H1 (cell line): ENCODE measurements around the gene RPE. TPM values are rescaled to one million over a fixed set of nuclear protein-coding genes. Genes with fewer than 3 reads are reported as not detected.

Source experiments
- CTCF ChIA-PET: fragments of 300-600 bp; sonication (Branson Sonifier 250); formaldehyde crosslinking; loops from one replicate; lab custom pipeline; 2021; ENCODE audit not compliant: partially characterized antibody; lab: Charles Lee
- POLR2A ChIA-PET: fragments of 300-600 bp; sonication (Branson Sonifier 250); formaldehyde crosslinking; loops from one replicate; lab custom pipeline; 2021; ENCODE audit warnings: inconsistent platforms; ENCODE audit not compliant: partially characterized antibody; lab: Charles Lee
- DNase-seq, 2 experiments: peaks; one replicate each; pipeline versions ENCODE4 v3.0.0 to v3.0.0-alpha.2; 2010 to 2022; ENCODE audit warnings: low spot score in 2 of 2, low read depth in 1 of 2, mixed read lengths in 1 of 2
- FAIRE-seq: peaks from 2 replicates; lab custom pipeline; 2011; peaks lifted over from hg19 to GRCh38; lab: Jason Lieb, UNC
- H2AFZ ChIP-seq: 2 replicates; pipeline ENCODE4 v1.8.1; 2012; ENCODE audit warnings: low read length, inconsistent platforms
- H2AK5ac ChIP-seq: 2 replicates; pipeline ENCODE4 v1.6.1; 2013; ENCODE audit warnings: low read depth, low read length
- H2BK120ac ChIP-seq: replicated peaks from 2 replicates; pipeline ENCODE3; 2013; ENCODE audit warnings: low read depth, low read length, inconsistent platforms
- H2BK12ac ChIP-seq: 2 replicates; pipeline ENCODE4 v1.6.1; 2013; ENCODE audit warnings: low read depth, low read length
- H2BK15ac ChIP-seq: 2 replicates; pipeline ENCODE4 v1.6.1; 2013; ENCODE audit warnings: low read length
- H2BK20ac ChIP-seq: 2 replicates; pipeline ENCODE4 v1.6.1; 2013; ENCODE audit warnings: low read length
- H2BK5ac ChIP-seq: 2 replicates; pipeline ENCODE4 v1.6.1; 2013; ENCODE audit warnings: low read depth, low read length
- H3K14ac ChIP-seq: 2 replicates; pipeline ENCODE4 v1.6.1; 2013; ENCODE audit warnings: inconsistent platforms; ENCODE audit not compliant: insufficient read length
- H3K18ac ChIP-seq: 2 replicates; pipeline ENCODE4 v1.6.1; 2013; ENCODE audit warnings: low read length; ENCODE audit errors: extremely low read depth
- H3K23ac ChIP-seq: 2 replicates; pipeline ENCODE4 v1.6.1; 2013; ENCODE audit warnings: inconsistent platforms; ENCODE audit not compliant: insufficient read length
- H3K23me2 ChIP-seq: 2 replicates; pipeline ENCODE4 v1.6.1; 2013; ENCODE audit warnings: low read depth, low read length
- H3K27ac ChIP-seq: 2 replicates; pipeline ENCODE4 v1.6.1; 2011; ENCODE audit warnings: low read depth, low read length, inconsistent platforms
- H3K27me3 ChIP-seq, 4 experiments: replicated peaks in 1 of 4; 1 replicate in 1 of 4; 2 replicates in 3 of 4; pipeline versions ENCODE4 v1.6.1 to v1.8.1; 2011 to 2013; ENCODE audit warnings: low read length in 3 of 4, mild to moderate bottlenecking in 3 of 4, inconsistent platforms in 2 of 4, mixed read lengths in 2 of 4, moderate library complexity in 1 of 4; ENCODE audit not compliant: control insufficient read depth in 3 of 4, insufficient read depth in 3 of 4; ENCODE audit errors: extremely low read depth in 1 of 4
- H3K36me3 ChIP-seq, 4 experiments: 2 replicates each; pipeline versions ENCODE4 v1.6.1 to v1.8.1; 2011 to 2013; ENCODE audit warnings: mild to moderate bottlenecking in 4 of 4, low read length in 3 of 4, moderate library complexity in 2 of 4, control low read depth in 1 of 4, inconsistent platforms in 1 of 4; ENCODE audit not compliant: insufficient read depth in 4 of 4, control insufficient read depth in 2 of 4
- H3K4ac ChIP-seq: replicated peaks from 2 replicates; pipeline ENCODE3; 2013; ENCODE audit warnings: low read length, low read depth, mixed read lengths, inconsistent platforms; ENCODE audit not compliant: insufficient read length
- H3K4me1 ChIP-seq, 4 experiments: replicated peaks in 1 of 4; 1 replicate in 1 of 4; 2 replicates in 3 of 4; pipeline versions ENCODE4 v1.6.1 to v1.8.1; 2011 to 2013; ENCODE audit warnings: low read length in 3 of 4, inconsistent platforms in 2 of 4, mixed read lengths in 1 of 4; ENCODE audit not compliant: insufficient read depth in 4 of 4, control insufficient read depth in 3 of 4
- H3K4me2 ChIP-seq, 2 experiments: 2 replicates each; pipeline versions ENCODE4 v1.6.1 to v1.8.1; 2011 to 2013; ENCODE audit warnings: low read depth in 2 of 2, low read length in 2 of 2, control low read depth in 1 of 2, inconsistent platforms in 1 of 2, mild to moderate bottlenecking in 1 of 2; ENCODE audit not compliant: insufficient read depth in 1 of 2
- H3K4me3 ChIP-seq, 4 experiments: fragments of 200-600, 300-600 bp in 1 of 4; sonication (generic), shearing (Covaris generic), sonication (Bioruptor Twin) in 1 of 4; 2 replicates each; pipeline versions ENCODE4 v1.5.1 to v1.8.1; 2011 to 2016; ENCODE audit warnings: low read length in 4 of 4, low read depth in 3 of 4, control low read depth in 2 of 4, inconsistent platforms in 2 of 4, mild to moderate bottlenecking in 2 of 4, mixed read lengths in 1 of 4, moderate library complexity in 1 of 4; ENCODE audit not compliant: insufficient read depth in 2 of 4; ENCODE audit errors: extremely low read depth in 1 of 4
- H3K56ac ChIP-seq: replicated peaks from 2 replicates; pipeline ENCODE3; 2013; ENCODE audit warnings: low read depth, mild to moderate bottlenecking, mixed read lengths, low read length, inconsistent platforms; ENCODE audit not compliant: insufficient read length
- H3K79me1 ChIP-seq: 2 replicates; pipeline ENCODE4 v1.6.1; 2013; ENCODE audit warnings: low read depth, low read length, control low read depth
- H3K79me2 ChIP-seq, 2 experiments: 2 replicates each; pipeline versions ENCODE4 v1.6.1 to v1.8.1; 2012 to 2013; ENCODE audit warnings: low read length in 2 of 2, mild to moderate bottlenecking in 2 of 2, inconsistent platforms in 1 of 2; ENCODE audit not compliant: insufficient read depth in 2 of 2, control insufficient read depth in 1 of 2
- H3K9ac ChIP-seq, 4 experiments: replicated peaks in 1 of 4; 1 replicate in 1 of 4; 2 replicates in 3 of 4; pipeline versions ENCODE4 v1.6.1 to v1.8.1; 2011 to 2013; ENCODE audit warnings: low read depth in 3 of 4, low read length in 3 of 4, control low read depth in 2 of 4, mild to moderate bottlenecking in 2 of 4, moderate library complexity in 2 of 4, inconsistent platforms in 1 of 4; ENCODE audit errors: extremely low read depth in 1 of 4
- H3K9me3 ChIP-seq, 2 experiments: 2 replicates each; pipeline versions ENCODE4 v1.6.1 to v1.8.1; 2012 to 2013; ENCODE audit warnings: mild to moderate bottlenecking in 2 of 2, moderate library complexity in 2 of 2, control low read depth in 1 of 2, inconsistent platforms in 1 of 2, low read depth in 1 of 2, low read length in 1 of 2, mixed read lengths in 1 of 2; ENCODE audit not compliant: insufficient read depth in 2 of 2
- H4K20me1 ChIP-seq, 2 experiments: replicated peaks in 1 of 2; 2 replicates each; pipeline versions ENCODE3 to v1.8.1; 2011 to 2013; ENCODE audit warnings: inconsistent platforms in 2 of 2, low read length in 2 of 2, mild to moderate bottlenecking in 1 of 2; ENCODE audit not compliant: insufficient read depth in 2 of 2, control insufficient read depth in 1 of 2
- H4K5ac ChIP-seq: 2 replicates; pipeline ENCODE4 v1.6.1; 2013; ENCODE audit warnings: low read length, low read depth, mixed read lengths, inconsistent platforms; ENCODE audit not compliant: insufficient read length
- H4K8ac ChIP-seq: 2 replicates; pipeline ENCODE4 v1.8.0; 2013; ENCODE audit warnings: mild to moderate bottlenecking, moderate library complexity, low read length, inconsistent platforms; ENCODE audit not compliant: insufficient read depth; ENCODE audit errors: extremely low read depth
- H4K91ac ChIP-seq: replicated peaks from 2 replicates; pipeline ENCODE3; 2013; ENCODE audit warnings: low read length, mixed read lengths, inconsistent platforms; ENCODE audit not compliant: insufficient read length
- ASH2L ChIP-seq: fragments of 200-600, 300-600 bp; sonication (generic); IDR thresholded peaks from one replicate; pipeline ENCODE4 v1.7.1; 2017; ENCODE audit warnings: low read length
- GABPA ChIP-seq: IDR thresholded peaks from 2 replicates; pipeline ENCODE4 v1.6.1; 2011; ENCODE audit warnings: mild to moderate bottlenecking, low read length, moderate library complexity, borderline replicate concordance; ENCODE audit not compliant: insufficient read depth
- NANOG ChIP-seq: IDR thresholded peaks from 2 replicates; pipeline ENCODE4 v1.6.1; 2011; ENCODE audit warnings: low read length, low read depth, mild to moderate bottlenecking, inconsistent platforms; ENCODE audit not compliant: insufficient read depth, poor library complexity, severe bottlenecking
- PHF8 ChIP-seq: fragments of 200-600 bp; sonication (generic); conservative IDR thresholded peaks from 2 replicates; pipeline ENCODE4 v1.7.1; 2012; ENCODE audit warnings: low read depth, mild to moderate bottlenecking, inconsistent platforms, low read length, moderate library complexity
- RAD21 ChIP-seq, 2 experiments: IDR thresholded peaks in 1 of 2; conservative IDR thresholded peaks in 1 of 2; 2 replicates each; pipeline ENCODE4 v1.6.1; 2011; ENCODE audit warnings: low read depth in 2 of 2, low read length in 2 of 2, improper control_type of control experiment in 1 of 2, inconsistent platforms in 1 of 2, mild to moderate bottlenecking in 1 of 2, moderate library complexity in 1 of 2
- RNF2 ChIP-seq: fragments of 200-900, 300-1000 bp; sonication (generic); IDR thresholded peaks from 2 replicates; pipeline ENCODE4 v1.7.1; 2016; ENCODE audit warnings: borderline replicate concordance, low read depth, mild to moderate bottlenecking, antibody characterized with exemption, low read length; ENCODE audit not compliant: poor library complexity, severe bottlenecking; ENCODE audit errors: missing control alignments
- SAP30 ChIP-seq: fragments of 300-600 bp; sonication (generic); IDR thresholded peaks from 2 replicates; pipeline ENCODE4 v1.7.1; 2012; ENCODE audit warnings: low read length, moderate library complexity, mild to moderate bottlenecking, inconsistent platforms; ENCODE audit not compliant: insufficient read depth, insufficient replicate concordance
- SIX5 ChIP-seq: IDR thresholded peaks from 2 replicates; pipeline ENCODE4 v1.6.1; 2011; ENCODE audit warnings: mild to moderate bottlenecking, low read depth, low read length
- TAF1 ChIP-seq: IDR thresholded peaks from 2 replicates; pipeline ENCODE4 v1.6.1; 2011; ENCODE audit warnings: mild to moderate bottlenecking, low read depth, low read length
- WGBS, 2 experiments: shearing (Covaris generic) in 1 of 2; methylation state at CpG; one replicate each; pipeline versions ENCODE4 v1.1.6 to v1.1.7; 2013 to 2015; ENCODE audit warnings: low lambda C conversion rate in 2 of 2, mixed read lengths in 2 of 2, inconsistent platforms in 1 of 2, low coverage in 1 of 2, missing lambda C conversion rate in 1 of 2; ENCODE audit not compliant: insufficient replicate concordance in 2 of 2, insufficient coverage in 1 of 2, insufficient read length in 1 of 2; ENCODE audit errors: extremely low coverage in 1 of 2, missing lambda C conversion rate in 1 of 2; 5-methylcytosine and 5-hydroxymethylcytosine counted together
- polyA plus RNA-seq, 7 experiments: library from polyadenylated mRNA; depleted of rRNA in 3 of 7; stranded (reverse) in 5 of 7; unstranded in 2 of 7; fragments of >200 nt in 5 of 7; fragments of 200-250 nt in 2 of 7; gene quantifications; 1 replicate in 5 of 7; 2 replicates in 1 of 7; 4 replicates in 1 of 7; pipeline versions ENCODE4 v1.2.1 to v1.2.3, GENCODE V29; 2011 to 2013; ENCODE audit warnings: missing spikeins in 2 of 7, mixed read lengths in 2 of 7
- total RNA-seq: library from RNA; stranded (reverse); fragmentation: NEBNext Ultra II Directional; extraction: Animal tissue kit (Norgen Biotek cat#: 25700); gene quantifications from 2 replicates; pipeline ENCODE4 v1.2.1, GENCODE V29; 2021

RPE gene
- total and polyA plus RNA-seq, 2 of the 8 experiments (the other 6 are each of a cell fraction or from before 2014, with no cell fraction given), result 77.8 to 102 TPM

GRCh38 chr2:210050885-210051284 is 48.4 kb downstream of the RPE start:
- H2AFZ ChIP-seq, result no peak overlapping the region
- no peak for FAIRE-seq
- no peak for TF ChIP-seq ASH2L
- no peak for TF ChIP-seq SIX5
- no peak for TF ChIP-seq SAP30
- TF ChIP-seq RNF2, result no peak
- TF ChIP-seq PHF8, result no peak
- TF ChIP-seq TAF1, result no peak
- TF ChIP-seq RAD21 (IDR thresholded peaks at IDR 0.05 in 1 of 2, conservative IDR thresholded peaks at IDR 0.05 in 1 of 2; ENCODE audit: low read depth in 2 of 2, low read length in 2 of 2), result no peak
- no peak for TF ChIP-seq NANOG
- TF ChIP-seq GABPA, result no peak

More at GRCh38 chr2:210050885-210051284, 48.4 kb downstream of the RPE start:
- Histone ChIP-seq H4K91ac (no peak overlapping the region), H4K8ac (no peak overlapping the region), H3K4me2 (no peak overlapping the region), H3K23me2 (peaks cover 1% of the 10 kb centered on the region; the same call in 1 of the 2 replicates), H3K23ac (no peak overlapping the region), H3K79me1 (no peaks in the 10 kb centered on the region), H3K4ac (no peak overlapping the region), H3K27ac (no peak overlapping the region), H3K4me3 (no peak overlapping the region), H2BK20ac (no peak overlapping the region), H3K36me3 (peaks cover 0 to 10% (median 0%) of the 10 kb centered on the region in 4 experiments; a peak in 2 of 8 replicates), H3K4me1 (no peaks in the 10 kb centered on the region; a peak in 1 of 7 replicates), H4K5ac (no peak overlapping the region), H3K14ac (no peak overlapping the region), H3K18ac (no peak overlapping the region), H3K79me2 (no peaks in the 10 kb centered on the region), H3K9ac (no peak overlapping the region), H2AK5ac (no peak overlapping the region), H3K9me3 (peaks cover 8 to 19% of the 10 kb centered on the region in 2 experiments; a peak in 3 of 4 replicates), H4K20me1 (no peaks in the 10 kb centered on the region), H2BK5ac (no peak overlapping the region), H3K56ac (no peak overlapping the region), H2BK15ac (no peak overlapping the region), H3K27me3 (no peaks in the 10 kb centered on the region), H2BK12ac (no peak overlapping the region), H2BK120ac (no peak overlapping the region)
- 95% methylated on average over 1 of the region's 1 CpG; no CpG with 5 or more reads in 1 of the 2 experiments for WGBS, 2 experiments
- POLR2A ChIA-PET, result interaction anchor here (0.9 to 1.0 kb wide), 2 partner anchors 8 to 45 kb away, joined by 3 read pairs; no protein-coding TSS in a partner anchor
- CTCF ChIA-PET, result interaction anchor here (0.6 to 3.2 kb wide), 5 partner anchors 22 to 217 kb away, joined by 3 to 6 read pairs (median 3); no protein-coding TSS in a partner anchor
- DNase-seq, result no peak
